RPMI8226 (cell line): ENCODE results near the gene SLC22A23.
"Not testable (repeated sequence)": the region's sequence is repeated elsewhere in the genome, so short reads cannot be mapped to it uniquely, and the experiment has no call there.

Source experiments
- DNase-seq: peaks from one replicate; pipeline ENCODE4 v3.0.0-alpha.2; 2015

Gene SLC22A23

GRCh38 chr6:3259491-3259958, 197.3 kb downstream of the SLC22A23 start:
- DNase-seq, result peak; percentile 77

GRCh38 chr6:3258720-3259490, 197.9 kb downstream of the SLC22A23 start, which contains the start of gene PSMG4:
Gene PSMG4 (plus strand): TSS chr6:3258947. CDS start chr6:3259023, 76 bp downstream.
- DNase-seq, result peak; percentile 97

DNA sequence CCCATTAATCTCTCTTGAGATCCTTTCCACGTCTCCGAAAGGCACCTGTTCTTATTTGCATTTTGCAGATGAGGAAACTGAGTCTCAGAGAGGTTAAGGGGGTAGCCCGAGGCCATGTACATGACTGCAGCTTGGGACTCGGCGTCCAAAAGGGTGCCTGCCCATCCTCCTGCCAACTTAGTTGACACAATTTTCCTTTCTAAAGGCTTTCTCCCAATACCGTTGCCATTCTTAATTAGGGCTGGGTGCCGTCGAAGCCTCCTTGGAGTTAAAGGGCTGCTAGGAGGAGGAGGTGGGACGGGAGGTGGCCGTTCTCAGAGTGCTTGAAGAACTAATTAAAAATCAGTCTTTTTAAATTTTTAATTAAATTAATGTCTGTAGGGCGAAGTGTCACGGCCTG, 198.6 kb downstream of the SLC22A23 start:
- no peak for DNase-seq

DNA sequence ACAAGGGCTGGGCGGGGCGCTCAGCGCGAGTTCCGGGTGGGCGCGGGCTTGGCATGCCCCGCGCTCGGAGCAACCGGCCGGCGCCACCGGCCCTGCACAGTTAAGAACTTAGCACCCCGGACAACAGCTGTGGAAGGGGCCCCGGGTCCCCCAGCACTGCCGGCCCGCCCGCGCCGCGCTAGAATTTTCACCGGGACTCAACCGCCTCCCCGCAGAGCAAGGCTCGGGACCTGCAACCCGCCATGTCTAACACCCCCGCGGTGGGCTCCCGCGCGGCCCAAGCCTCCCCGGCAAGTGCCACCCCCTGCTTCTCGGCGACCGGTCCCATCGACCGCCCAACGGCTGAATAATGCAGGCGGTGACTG, 203.3 kb downstream of the SLC22A23 start:
- no peak for DNase-seq

DNA sequence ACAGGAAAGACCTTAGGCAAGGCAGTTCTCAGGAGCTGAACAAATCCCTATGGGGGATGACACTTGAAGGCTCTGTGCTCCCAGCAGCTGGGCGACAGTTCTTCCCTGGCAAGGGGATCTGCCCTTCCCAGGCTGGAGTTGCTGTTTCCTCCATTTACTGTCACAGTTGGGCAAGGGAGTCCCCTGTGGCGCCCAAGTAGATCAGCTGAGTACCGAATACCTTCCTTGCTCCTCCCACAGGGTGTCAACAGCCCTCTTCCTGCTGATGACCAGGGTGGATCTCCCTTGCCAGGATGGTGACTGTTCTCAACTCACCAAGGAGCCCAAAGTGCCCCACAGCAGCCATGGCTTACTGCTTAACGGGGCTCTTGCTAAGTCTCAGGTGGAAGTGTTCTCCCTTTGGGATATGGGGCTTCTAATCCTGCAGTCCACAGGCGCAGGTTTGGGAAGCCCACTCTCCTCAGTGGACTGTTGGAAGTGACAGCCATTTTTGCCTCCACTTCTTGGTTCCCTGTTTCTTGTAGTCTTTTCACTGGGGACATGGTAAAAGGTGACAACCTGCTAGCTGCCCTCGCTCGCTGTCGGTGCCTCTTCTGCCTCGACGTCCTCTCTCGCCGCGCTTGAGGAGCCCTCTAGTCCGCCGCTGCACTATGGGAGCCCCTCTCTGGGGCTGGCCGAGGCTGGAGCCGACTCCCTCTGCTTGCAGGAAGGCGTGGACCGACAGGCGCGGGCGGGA, 203.8 kb downstream of the SLC22A23 start:
- no peak for DNase-seq

DNA sequence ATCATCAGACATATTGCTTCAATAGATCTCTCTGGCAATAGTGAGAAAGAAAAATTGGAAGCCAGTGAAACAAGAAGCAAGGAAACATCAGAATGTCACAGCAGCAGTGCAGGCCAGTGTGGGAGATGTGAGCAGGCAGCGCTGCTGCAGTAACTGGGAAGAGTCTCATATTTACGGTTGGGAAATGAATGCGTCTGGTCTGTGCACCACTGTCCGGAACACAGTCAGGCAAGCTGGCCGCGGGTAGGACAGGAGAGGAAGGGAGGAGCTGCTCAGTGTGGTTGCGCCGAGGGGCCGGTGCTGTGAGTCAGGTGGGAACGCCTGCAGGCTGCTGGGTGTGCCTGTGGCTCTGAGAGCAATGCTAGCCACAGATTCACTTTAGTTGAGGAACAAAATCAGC, 204.5 kb downstream of the SLC22A23 start:
- DNase-seq, result no peak

DNA sequence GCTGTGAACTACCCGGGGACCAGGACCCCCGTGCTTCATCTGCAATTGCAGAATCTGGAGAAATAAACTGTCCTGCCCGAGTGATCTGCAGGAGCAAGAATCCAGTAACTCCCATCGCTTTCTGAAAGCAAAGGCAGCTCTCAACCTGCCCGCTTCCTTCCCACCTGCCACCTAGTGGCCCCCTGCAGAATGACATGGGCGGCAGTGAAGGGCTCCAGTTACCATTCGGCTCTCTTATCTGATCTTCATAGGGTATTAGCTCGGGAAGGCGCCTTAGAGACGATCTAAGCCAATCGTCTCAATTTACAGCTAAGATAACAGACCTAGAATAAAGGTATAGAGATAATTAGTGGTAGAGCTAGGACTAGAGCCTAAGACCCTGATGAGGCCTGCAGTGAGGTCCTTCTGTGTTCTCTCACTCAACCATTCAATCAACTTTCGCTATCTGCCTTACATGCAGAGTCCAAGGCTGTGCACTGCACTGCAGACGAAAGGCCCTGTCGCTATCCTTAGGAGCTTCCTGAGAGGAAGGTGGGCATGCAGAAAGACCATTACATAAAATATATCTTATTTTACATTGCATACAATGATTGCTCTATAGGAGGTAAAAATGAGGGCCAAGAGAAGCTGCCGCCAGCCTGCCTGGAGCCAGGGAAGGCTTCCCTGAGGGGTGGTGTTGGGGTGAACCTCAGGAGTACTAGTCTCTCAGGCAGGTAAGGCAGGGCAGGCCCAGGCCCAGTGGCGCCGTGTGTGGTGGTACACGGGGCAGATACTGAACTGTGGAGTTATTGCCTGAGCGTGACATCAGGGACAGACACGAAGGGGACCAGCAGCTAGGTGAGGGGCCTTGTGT, 205.2 kb downstream of the SLC22A23 start:
- DNase-seq, result peak; percentile 89

GRCh38 chr6:3250231-3250675, 206.6 kb downstream of the SLC22A23 start:
- DNase-seq, result no peak

- no peak for DNase-seq
Measured at GRCh38 chr6:3249821-3250220, 207.0 kb downstream of the SLC22A23 start.

DNA sequence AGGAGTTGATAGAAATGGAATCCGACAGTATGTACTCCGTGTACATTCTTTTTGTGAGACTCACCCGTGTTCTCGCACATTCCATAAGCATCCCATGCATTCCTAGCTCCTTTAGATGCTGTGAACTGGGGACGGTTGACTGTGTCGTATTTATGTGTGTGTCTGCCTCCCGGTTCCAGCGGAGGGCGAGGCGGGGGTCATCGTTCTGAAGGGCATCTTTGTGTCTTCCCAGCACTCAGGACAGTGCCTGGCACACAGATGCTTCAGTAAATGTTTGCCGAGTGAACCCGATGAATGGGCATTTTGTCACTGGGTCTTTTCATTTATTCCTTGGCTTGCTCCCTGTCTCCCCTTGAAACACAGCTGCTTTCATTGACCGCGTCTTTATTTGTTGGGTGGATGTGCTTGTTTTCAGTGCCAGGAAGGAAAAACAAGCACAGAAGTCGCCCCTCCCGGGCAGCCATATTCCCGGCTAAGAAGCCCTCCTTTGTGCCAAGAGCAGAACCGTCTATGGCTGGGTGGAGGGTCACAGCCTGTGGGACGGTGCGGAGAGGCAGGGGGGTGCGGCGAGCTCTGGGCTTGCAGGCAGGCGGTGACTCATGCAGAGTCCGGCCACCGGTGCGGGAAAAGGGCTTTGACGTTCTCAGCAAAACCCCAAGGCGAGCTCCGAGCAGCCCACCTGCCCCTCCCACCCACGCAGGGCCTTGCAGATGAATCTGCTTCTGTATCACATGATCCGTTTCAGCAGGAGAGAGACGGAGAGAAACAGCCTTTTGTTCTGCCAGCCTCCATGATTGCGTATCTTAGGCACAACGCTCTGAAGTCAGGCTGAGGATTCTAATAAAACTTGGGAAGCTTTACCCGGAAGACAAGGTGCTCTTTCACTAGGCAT, 209.3 kb downstream of the SLC22A23 start:
- DNase-seq, result no peak

GRCh38 chr6:3245216-3245615, 211.6 kb downstream of the SLC22A23 start:
- DNase-seq, result no peak

DNA sequence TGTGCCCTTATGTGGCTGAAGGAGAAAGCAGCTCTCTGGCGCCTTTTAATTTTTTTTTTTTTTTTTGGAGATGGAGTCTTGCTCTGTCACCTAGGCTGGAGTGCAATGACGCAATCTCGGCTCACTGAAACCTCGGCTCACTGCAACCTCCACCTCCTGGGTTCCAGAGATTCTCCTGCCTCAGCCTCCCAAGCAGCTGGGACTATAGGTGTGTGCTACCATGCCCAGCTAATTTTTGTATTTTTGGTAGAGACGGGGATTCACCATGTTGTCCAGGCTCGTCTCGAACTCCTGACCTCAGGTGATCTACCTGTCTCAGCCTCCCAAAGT, 212.1 kb downstream of the SLC22A23 start:
- not testable (repeated sequence) for DNase-seq

GRCh38 chr6:3244003-3244831, 212.6 kb downstream of the SLC22A23 start:
- DNase-seq, result no peak

- DNase-seq, result no peak
Measured at GRCh38 chr6:3242768-3243167, 214.1 kb downstream of the SLC22A23 start.

DNA sequence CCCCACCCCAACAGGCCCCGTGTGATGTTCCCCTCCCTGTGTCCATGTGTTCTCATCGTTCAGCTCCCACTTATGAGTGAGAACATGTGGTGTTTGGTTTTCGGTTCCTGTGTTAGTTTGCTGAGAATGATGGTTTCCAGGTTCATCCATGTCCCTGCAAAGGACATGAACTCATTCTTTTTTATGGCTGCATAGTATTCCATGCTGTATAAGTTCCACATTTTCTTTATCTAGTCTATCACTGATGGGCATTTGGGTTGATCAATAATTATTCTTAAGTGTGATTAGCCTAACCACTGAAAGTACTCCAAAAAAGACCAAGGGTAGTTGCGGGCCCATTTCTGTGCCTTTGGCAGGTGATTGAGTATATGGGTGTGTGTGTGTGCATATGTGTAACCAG, 215.1 kb downstream of the SLC22A23 start:
- DNase-seq, result not testable (repeated sequence)

GRCh38 chr6:3240595-3240994, 216.3 kb downstream of the SLC22A23 start:
- no peak for DNase-seq

GRCh38 chr6:3239110-3239830, 217.6 kb downstream of the SLC22A23 start:
- DNase-seq, result no peak

GRCh38 chr6:3237761-3238662, 218.8 kb downstream of the SLC22A23 start:
- peak; percentile 86 for DNase-seq

GRCh38 chr6:3236005-3236404, 220.8 kb downstream of the SLC22A23 start:
- peak; percentile 31 for DNase-seq
